ENCODE measurements around the gene ZNF774.

The ZNF774 gene

GRCh38 chr15:90316139-90316538, 35.9 kb upstream of the ZNF774 start:
- H3K4me3 ChIP-seq (replicated peaks; ENCODE audit: low read depth, low read length) = no peak overlapping the region
- TF ChIP-seq CTCF (IDR thresholded peaks at IDR 0.05; ENCODE audit: low read depth, low read length, missing control alignments) = no peak
- DNase-seq (ENCODE audit: extremely low read depth, low read depth) = no peak

GRCh38 chr15:90318591-90318990, 33.5 kb upstream of the ZNF774 start:
- no peak overlapping the region for H3K4me3 ChIP-seq (replicated peaks; ENCODE audit: low read depth, low read length)
- DNase-seq (ENCODE audit: extremely low read depth, low read depth) = no peak
- TF ChIP-seq CTCF (IDR thresholded peaks at IDR 0.05; ENCODE audit: low read depth, low read length, missing control alignments) = no peak

- no peak overlapping the region for H3K4me3 ChIP-seq (replicated peaks; ENCODE audit: low read depth, low read length)
- peak; percentile 84 for DNase-seq (ENCODE audit: extremely low read depth, low read depth)
- TF ChIP-seq CTCF (IDR thresholded peaks at IDR 0.05; ENCODE audit: low read depth, low read length, missing control alignments) = peak; percentile 99
Observed at GRCh38 chr15:90320062-90320884, 31.8 kb upstream of the ZNF774 start.

GRCh38 chr15:90320885-90321278, 31.2 kb upstream of the ZNF774 start:
- no peak for DNase-seq (ENCODE audit: extremely low read depth, low read depth)
- no peak for TF ChIP-seq CTCF (IDR thresholded peaks at IDR 0.05; ENCODE audit: low read depth, low read length, missing control alignments)
- no peak overlapping the region for H3K4me3 ChIP-seq (replicated peaks; ENCODE audit: low read depth, low read length)

DNA sequence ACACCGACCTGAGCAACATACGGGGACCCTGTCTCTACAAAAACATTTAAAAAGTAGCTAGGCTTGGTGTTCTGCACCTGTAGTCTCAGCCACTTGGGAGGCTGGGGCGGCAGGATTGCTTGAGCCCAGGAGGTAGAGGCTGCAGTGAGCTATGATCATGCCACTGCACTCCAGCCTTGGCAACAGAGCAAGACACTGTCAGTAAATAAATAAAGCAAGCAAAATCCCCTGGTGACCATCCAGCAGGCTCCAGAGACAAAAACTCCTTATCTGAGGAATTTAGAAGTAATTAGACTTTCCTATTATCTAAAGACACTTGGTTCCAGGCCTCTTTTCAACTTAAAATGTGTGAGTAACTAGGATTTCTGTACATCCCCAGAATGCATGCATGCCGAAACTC, 29.5 kb upstream of the ZNF774 start:
- DNase-seq (ENCODE audit: extremely low read depth, low read depth) = no peak
- TF ChIP-seq CTCF (IDR thresholded peaks at IDR 0.05; ENCODE audit: low read depth, low read length, missing control alignments) = no peak
- no peak overlapping the region for H3K4me3 ChIP-seq (replicated peaks; ENCODE audit: low read depth, low read length)

GRCh38 chr15:90325726-90326125, 26.4 kb upstream of the ZNF774 start:
- no peak overlapping the region for H3K4me3 ChIP-seq (replicated peaks; ENCODE audit: low read depth, low read length)
- TF ChIP-seq CTCF (IDR thresholded peaks at IDR 0.05; ENCODE audit: low read depth, low read length, missing control alignments) = no peak
- DNase-seq (ENCODE audit: extremely low read depth, low read depth) = no peak

- no peak for TF ChIP-seq CTCF (IDR thresholded peaks at IDR 0.05; ENCODE audit: low read depth, low read length, missing control alignments)
- no peak for DNase-seq (ENCODE audit: extremely low read depth, low read depth)
- no peak overlapping the region for H3K4me3 ChIP-seq (replicated peaks; ENCODE audit: low read depth, low read length)
Observed at GRCh38 chr15:90326441-90326840, 25.6 kb upstream of the ZNF774 start.
